H1 (cell line): ENCODE results near the gene WIPF1. TPM values are rescaled to one million over a fixed set of nuclear protein-coding genes. Genes with fewer than 3 reads are reported as not detected.

Source experiments
- CTCF ChIA-PET: fragments of 300-600 bp; sonication (Branson Sonifier 250); formaldehyde crosslinking; loops from one replicate; lab custom pipeline; 2021; ENCODE audit not compliant: partially characterized antibody; lab: Charles Lee
- POLR2A ChIA-PET: fragments of 300-600 bp; sonication (Branson Sonifier 250); formaldehyde crosslinking; loops from one replicate; lab custom pipeline; 2021; ENCODE audit warnings: inconsistent platforms; ENCODE audit not compliant: partially characterized antibody; lab: Charles Lee
- DNase-seq, 2 experiments: peaks; one replicate each; pipeline versions ENCODE4 v3.0.0 to v3.0.0-alpha.2; 2010 to 2022; ENCODE audit warnings: low spot score in 2 of 2, low read depth in 1 of 2, mixed read lengths in 1 of 2
- FAIRE-seq: peaks from 2 replicates; lab custom pipeline; 2011; peaks lifted over from hg19 to GRCh38; lab: Jason Lieb, UNC
- H2AFZ ChIP-seq: 2 replicates; pipeline ENCODE4 v1.8.1; 2012; ENCODE audit warnings: low read length, inconsistent platforms
- H2AK5ac ChIP-seq: 2 replicates; pipeline ENCODE4 v1.6.1; 2013; ENCODE audit warnings: low read depth, low read length
- H2BK120ac ChIP-seq: replicated peaks from 2 replicates; pipeline ENCODE3; 2013; ENCODE audit warnings: low read depth, low read length, inconsistent platforms
- H2BK12ac ChIP-seq: 2 replicates; pipeline ENCODE4 v1.6.1; 2013; ENCODE audit warnings: low read depth, low read length
- H2BK15ac ChIP-seq: 2 replicates; pipeline ENCODE4 v1.6.1; 2013; ENCODE audit warnings: low read length
- H2BK20ac ChIP-seq: 2 replicates; pipeline ENCODE4 v1.6.1; 2013; ENCODE audit warnings: low read length
- H2BK5ac ChIP-seq: 2 replicates; pipeline ENCODE4 v1.6.1; 2013; ENCODE audit warnings: low read depth, low read length
- H3K14ac ChIP-seq: 2 replicates; pipeline ENCODE4 v1.6.1; 2013; ENCODE audit warnings: inconsistent platforms; ENCODE audit not compliant: insufficient read length
- H3K18ac ChIP-seq: 2 replicates; pipeline ENCODE4 v1.6.1; 2013; ENCODE audit warnings: low read length; ENCODE audit errors: extremely low read depth
- H3K23ac ChIP-seq: 2 replicates; pipeline ENCODE4 v1.6.1; 2013; ENCODE audit warnings: inconsistent platforms; ENCODE audit not compliant: insufficient read length
- H3K23me2 ChIP-seq: 2 replicates; pipeline ENCODE4 v1.6.1; 2013; ENCODE audit warnings: low read depth, low read length
- H3K27ac ChIP-seq: 2 replicates; pipeline ENCODE4 v1.6.1; 2011; ENCODE audit warnings: low read depth, low read length, inconsistent platforms
- H3K27me3 ChIP-seq, 4 experiments: replicated peaks in 1 of 4; 1 replicate in 1 of 4; 2 replicates in 3 of 4; pipeline versions ENCODE4 v1.6.1 to v1.8.1; 2011 to 2013; ENCODE audit warnings: low read length in 3 of 4, mild to moderate bottlenecking in 3 of 4, inconsistent platforms in 2 of 4, mixed read lengths in 2 of 4, moderate library complexity in 1 of 4; ENCODE audit not compliant: control insufficient read depth in 3 of 4, insufficient read depth in 3 of 4; ENCODE audit errors: extremely low read depth in 1 of 4
- H3K36me3 ChIP-seq, 4 experiments: 2 replicates each; pipeline versions ENCODE4 v1.6.1 to v1.8.1; 2011 to 2013; ENCODE audit warnings: mild to moderate bottlenecking in 4 of 4, low read length in 3 of 4, moderate library complexity in 2 of 4, control low read depth in 1 of 4, inconsistent platforms in 1 of 4; ENCODE audit not compliant: insufficient read depth in 4 of 4, control insufficient read depth in 2 of 4
- H3K4ac ChIP-seq: replicated peaks from 2 replicates; pipeline ENCODE3; 2013; ENCODE audit warnings: low read length, low read depth, mixed read lengths, inconsistent platforms; ENCODE audit not compliant: insufficient read length
- H3K4me1 ChIP-seq, 4 experiments: replicated peaks in 1 of 4; 1 replicate in 1 of 4; 2 replicates in 3 of 4; pipeline versions ENCODE4 v1.6.1 to v1.8.1; 2011 to 2013; ENCODE audit warnings: low read length in 3 of 4, inconsistent platforms in 2 of 4, mixed read lengths in 1 of 4; ENCODE audit not compliant: insufficient read depth in 4 of 4, control insufficient read depth in 3 of 4
- H3K4me2 ChIP-seq, 2 experiments: 2 replicates each; pipeline versions ENCODE4 v1.6.1 to v1.8.1; 2011 to 2013; ENCODE audit warnings: low read depth in 2 of 2, low read length in 2 of 2, control low read depth in 1 of 2, inconsistent platforms in 1 of 2, mild to moderate bottlenecking in 1 of 2; ENCODE audit not compliant: insufficient read depth in 1 of 2
- H3K4me3 ChIP-seq, 4 experiments: fragments of 200-600, 300-600 bp in 1 of 4; sonication (generic), shearing (Covaris generic), sonication (Bioruptor Twin) in 1 of 4; 2 replicates each; pipeline versions ENCODE4 v1.5.1 to v1.8.1; 2011 to 2016; ENCODE audit warnings: low read length in 4 of 4, low read depth in 3 of 4, control low read depth in 2 of 4, inconsistent platforms in 2 of 4, mild to moderate bottlenecking in 2 of 4, mixed read lengths in 1 of 4, moderate library complexity in 1 of 4; ENCODE audit not compliant: insufficient read depth in 2 of 4; ENCODE audit errors: extremely low read depth in 1 of 4
- H3K56ac ChIP-seq: replicated peaks from 2 replicates; pipeline ENCODE3; 2013; ENCODE audit warnings: low read depth, mild to moderate bottlenecking, mixed read lengths, low read length, inconsistent platforms; ENCODE audit not compliant: insufficient read length
- H3K79me1 ChIP-seq: 2 replicates; pipeline ENCODE4 v1.6.1; 2013; ENCODE audit warnings: low read depth, low read length, control low read depth
- H3K79me2 ChIP-seq, 2 experiments: 2 replicates each; pipeline versions ENCODE4 v1.6.1 to v1.8.1; 2012 to 2013; ENCODE audit warnings: low read length in 2 of 2, mild to moderate bottlenecking in 2 of 2, inconsistent platforms in 1 of 2; ENCODE audit not compliant: insufficient read depth in 2 of 2, control insufficient read depth in 1 of 2
- H3K9ac ChIP-seq, 4 experiments: replicated peaks in 1 of 4; 1 replicate in 1 of 4; 2 replicates in 3 of 4; pipeline versions ENCODE4 v1.6.1 to v1.8.1; 2011 to 2013; ENCODE audit warnings: low read depth in 3 of 4, low read length in 3 of 4, control low read depth in 2 of 4, mild to moderate bottlenecking in 2 of 4, moderate library complexity in 2 of 4, inconsistent platforms in 1 of 4; ENCODE audit errors: extremely low read depth in 1 of 4
- H3K9me3 ChIP-seq, 2 experiments: 2 replicates each; pipeline versions ENCODE4 v1.6.1 to v1.8.1; 2012 to 2013; ENCODE audit warnings: mild to moderate bottlenecking in 2 of 2, moderate library complexity in 2 of 2, control low read depth in 1 of 2, inconsistent platforms in 1 of 2, low read depth in 1 of 2, low read length in 1 of 2, mixed read lengths in 1 of 2; ENCODE audit not compliant: insufficient read depth in 2 of 2
- H4K20me1 ChIP-seq, 2 experiments: replicated peaks in 1 of 2; 2 replicates each; pipeline versions ENCODE3 to v1.8.1; 2011 to 2013; ENCODE audit warnings: inconsistent platforms in 2 of 2, low read length in 2 of 2, mild to moderate bottlenecking in 1 of 2; ENCODE audit not compliant: insufficient read depth in 2 of 2, control insufficient read depth in 1 of 2
- H4K5ac ChIP-seq: 2 replicates; pipeline ENCODE4 v1.6.1; 2013; ENCODE audit warnings: low read length, low read depth, mixed read lengths, inconsistent platforms; ENCODE audit not compliant: insufficient read length
- H4K8ac ChIP-seq: 2 replicates; pipeline ENCODE4 v1.8.0; 2013; ENCODE audit warnings: mild to moderate bottlenecking, moderate library complexity, low read length, inconsistent platforms; ENCODE audit not compliant: insufficient read depth; ENCODE audit errors: extremely low read depth
- H4K91ac ChIP-seq: replicated peaks from 2 replicates; pipeline ENCODE3; 2013; ENCODE audit warnings: low read length, mixed read lengths, inconsistent platforms; ENCODE audit not compliant: insufficient read length
- CTBP2 ChIP-seq: IDR thresholded peaks from 2 replicates; pipeline ENCODE4 v1.7.0; 2011; ENCODE audit warnings: borderline replicate concordance, mild to moderate bottlenecking, moderate library complexity, mixed read lengths, low read length; ENCODE audit not compliant: insufficient read depth, insufficient read length
- EP300 ChIP-seq, 2 experiments: IDR thresholded peaks; 1 replicate in 1 of 2; 2 replicates in 1 of 2; pipeline ENCODE4 v1.6.1; 2011 to 2012; ENCODE audit warnings: low read depth in 2 of 2, low read length in 2 of 2, mild to moderate bottlenecking in 2 of 2, borderline replicate concordance in 1 of 2, inconsistent platforms in 1 of 2, moderate library complexity in 1 of 2
- KDM5A ChIP-seq: fragments of 200-600 bp; IDR thresholded peaks from 2 replicates; pipeline ENCODE4 v1.7.1; 2012; ENCODE audit warnings: mild to moderate bottlenecking, low read length, inconsistent platforms, mixed read lengths
- PHF8 ChIP-seq: fragments of 200-600 bp; sonication (generic); conservative IDR thresholded peaks from 2 replicates; pipeline ENCODE4 v1.7.1; 2012; ENCODE audit warnings: low read depth, mild to moderate bottlenecking, inconsistent platforms, low read length, moderate library complexity
- SP1 ChIP-seq: IDR thresholded peaks from 2 replicates; pipeline ENCODE4 v1.6.1; 2011; ENCODE audit warnings: low read depth, low read length
- TBP ChIP-seq: IDR thresholded peaks from 2 replicates; pipeline ENCODE4 v1.6.1; 2011; ENCODE audit warnings: low read depth, low read length, improper control_type of control experiment
- TCF12 ChIP-seq: IDR thresholded peaks from 2 replicates; pipeline ENCODE4 v1.6.1; 2011; ENCODE audit warnings: low read depth, mild to moderate bottlenecking, low read length
- YY1 ChIP-seq: IDR thresholded peaks from 2 replicates; pipeline ENCODE4 v1.6.1; 2011; ENCODE audit warnings: low read depth, mild to moderate bottlenecking, low read length
- WGBS, 2 experiments: shearing (Covaris generic) in 1 of 2; methylation state at CpG; one replicate each; pipeline versions ENCODE4 v1.1.6 to v1.1.7; 2013 to 2015; ENCODE audit warnings: low lambda C conversion rate in 2 of 2, mixed read lengths in 2 of 2, inconsistent platforms in 1 of 2, low coverage in 1 of 2, missing lambda C conversion rate in 1 of 2; ENCODE audit not compliant: insufficient replicate concordance in 2 of 2, insufficient coverage in 1 of 2, insufficient read length in 1 of 2; ENCODE audit errors: extremely low coverage in 1 of 2, missing lambda C conversion rate in 1 of 2; 5-methylcytosine and 5-hydroxymethylcytosine counted together
- polyA plus RNA-seq, 7 experiments: library from polyadenylated mRNA; depleted of rRNA in 3 of 7; stranded (reverse) in 5 of 7; unstranded in 2 of 7; fragments of >200 nt in 5 of 7; fragments of 200-250 nt in 2 of 7; gene quantifications; 1 replicate in 5 of 7; 2 replicates in 1 of 7; 4 replicates in 1 of 7; pipeline versions ENCODE4 v1.2.1 to v1.2.3, GENCODE V29; 2011 to 2013; ENCODE audit warnings: missing spikeins in 2 of 7, mixed read lengths in 2 of 7
- total RNA-seq: library from RNA; stranded (reverse); fragmentation: NEBNext Ultra II Directional; extraction: Animal tissue kit (Norgen Biotek cat#: 25700); gene quantifications from 2 replicates; pipeline ENCODE4 v1.2.1, GENCODE V29; 2021

WIPF1 gene
- total and polyA plus RNA-seq, 2 of the 8 experiments (the other 6 are each of a cell fraction or from before 2014, with no cell fraction given), result 4.7 to 5.2 TPM

DNA sequence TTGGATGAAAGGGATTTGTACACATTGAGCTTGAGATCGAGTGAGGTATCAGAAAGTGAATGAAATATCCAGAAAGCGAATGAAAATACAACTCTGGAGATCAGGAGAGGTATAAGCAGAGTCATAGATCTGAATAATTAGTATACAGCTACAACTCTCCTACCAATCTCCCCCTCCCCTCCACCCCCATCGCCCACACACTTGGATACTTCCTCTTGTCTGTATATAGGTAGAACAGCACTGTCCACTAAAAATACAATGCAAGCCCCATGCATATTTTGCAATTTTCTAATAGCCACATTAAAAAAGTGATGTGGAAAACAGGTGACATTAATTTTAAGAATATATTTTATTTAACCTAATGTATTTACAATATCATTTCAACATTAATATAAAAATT, 23.7 kb upstream of the WIPF1 start:
- CTCF ChIA-PET, result interaction anchor here (1.0 to 1.1 kb wide), 2 partner anchors 9 to 66 kb away, joined by 4 read pairs; no protein-coding TSS in a partner anchor
- H3K79me2 ChIP-seq, result no peaks in the 10 kb centered on the region
- H3K27ac ChIP-seq, result no peak overlapping the region
- H3K23ac ChIP-seq, result no peak overlapping the region
- no peaks in the 10 kb centered on the region for H3K27me3 ChIP-seq
- H4K8ac ChIP-seq, result no peak overlapping the region
- no peak overlapping the region for H2BK15ac ChIP-seq
- no peak for TF ChIP-seq EP300 (IDR thresholded peaks at IDR 0.05; ENCODE audit: borderline replicate concordance in 1 of 2, low read depth in 2 of 2, low read length in 2 of 2)
- no peak for TF ChIP-seq YY1
- no peak for TF ChIP-seq TCF12
- no peak for TF ChIP-seq SP1
- no peak for TF ChIP-seq CTBP2
- no peak for TF ChIP-seq PHF8
- TF ChIP-seq TBP, result no peak
- no peak for TF ChIP-seq KDM5A
- FAIRE-seq (no peak), DNase-seq (no peak)
- H3K4me1 ChIP-seq, result no peaks in the 10 kb centered on the region
- H3K79me1 ChIP-seq, result no peaks in the 10 kb centered on the region
- H2AK5ac ChIP-seq, result no peak overlapping the region
- 86% methylated on average over 3 of the region's 3 CpGs; no CpG with 5 or more reads in 1 of the 2 experiments for WGBS, 2 experiments
- no peak overlapping the region for H3K4me2 ChIP-seq
- no peaks in the 10 kb centered on the region for H3K9me3 ChIP-seq
- no peak overlapping the region for H4K91ac ChIP-seq
- H3K4ac ChIP-seq, result no peak overlapping the region
- H3K9ac ChIP-seq, result no peak overlapping the region
- H3K18ac ChIP-seq, result no peak overlapping the region
- H3K36me3 ChIP-seq, result no peaks in the 10 kb centered on the region
- no peak overlapping the region for H2AFZ ChIP-seq
- no peak overlapping the region for H2BK12ac ChIP-seq
- POLR2A ChIA-PET, result no interaction called here
- no peaks in the 10 kb centered on the region for H3K23me2 ChIP-seq
- H3K4me3 ChIP-seq, result no peak overlapping the region
- no peak overlapping the region for H2BK20ac ChIP-seq
- no peak overlapping the region for H2BK120ac ChIP-seq
- no peak overlapping the region for H4K5ac ChIP-seq
- no peaks in the 10 kb centered on the region for H4K20me1 ChIP-seq
- H2BK5ac ChIP-seq, result no peak overlapping the region
- no peak overlapping the region for H3K56ac ChIP-seq
- no peak overlapping the region for H3K14ac ChIP-seq
